ENCODE data around the gene VOPP1.

Gene VOPP1

DNA sequence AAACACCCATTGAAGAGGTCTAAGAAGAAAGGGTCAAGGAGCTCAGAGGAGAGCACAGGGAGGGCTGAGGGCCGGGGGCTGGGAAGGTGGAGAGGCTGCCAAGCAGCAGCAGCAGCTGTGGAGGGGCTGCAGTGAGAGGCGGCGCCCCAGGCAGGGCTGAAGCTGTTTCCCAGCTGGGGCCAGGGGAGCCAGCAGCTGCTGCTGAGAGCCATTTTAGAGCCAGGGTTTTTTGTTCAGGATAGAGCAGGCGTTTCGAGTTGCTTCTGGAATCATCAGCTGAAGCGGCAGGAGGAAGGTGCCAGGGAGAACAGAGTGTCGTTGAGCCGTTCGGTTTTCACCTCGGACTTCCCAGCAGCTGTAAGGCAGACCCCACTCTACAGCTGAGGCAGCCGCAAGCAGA lies 144.5 kb downstream of the VOPP1 start:
- TF ChIP-seq EGR1 (IDR thresholded peaks at IDR 0.05) (no peak), FOXM1 (IDR thresholded peaks at IDR 0.05; ENCODE audit: borderline replicate concordance, low read depth) (no peak), NFIC (IDR thresholded peaks at IDR 0.05) (no peak), REST (IDR thresholded peaks at IDR 0.05; ENCODE audit: low read depth) (no peak), TAF1 (IDR thresholded peaks at IDR 0.05; ENCODE audit: low read depth) (no peak), RAD21 (IDR thresholded peaks at IDR 0.05; ENCODE audit: low read depth) (no peak), CEBPB (IDR thresholded peaks at IDR 0.05) (no peak), TEAD4 (IDR thresholded peaks at IDR 0.05) (no peak), TCF12 (IDR thresholded peaks at IDR 0.05; ENCODE audit: low read depth) (no peak), EP300 (IDR thresholded peaks at IDR 0.05; ENCODE audit: borderline replicate concordance) (no peak), ZBTB7A (IDR thresholded peaks at IDR 0.05; ENCODE audit: low read depth) (no peak), CREB1 (IDR thresholded peaks at IDR 0.05; ENCODE audit: low read depth) (no peak)

DNA sequence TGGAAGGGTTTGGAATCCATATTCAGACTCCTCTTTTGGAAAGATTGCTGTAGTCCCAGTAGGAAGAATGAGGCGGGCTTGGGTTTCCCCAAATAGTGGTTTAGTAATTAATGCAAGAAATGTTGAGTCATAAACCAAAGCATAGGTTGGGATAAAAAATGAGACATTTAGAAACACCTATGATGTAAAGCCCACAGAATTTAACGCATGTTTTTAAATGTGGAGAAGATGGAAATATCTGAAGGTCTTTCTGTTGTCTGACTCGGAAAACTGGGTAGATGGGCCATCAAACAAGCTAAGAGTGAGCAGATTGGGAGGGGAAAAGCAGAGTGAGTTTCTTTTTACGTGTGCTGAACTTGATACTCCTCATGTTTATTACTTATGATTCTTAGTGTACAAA lies 145.0 kb downstream of the VOPP1 start:
- no peak for TF ChIP-seq EGR1 (IDR thresholded peaks at IDR 0.05)
- TF ChIP-seq NFIC (IDR thresholded peaks at IDR 0.05), result no peak
- no peak for TF ChIP-seq CEBPB (IDR thresholded peaks at IDR 0.05)
- no peak for TF ChIP-seq CREB1 (IDR thresholded peaks at IDR 0.05; ENCODE audit: low read depth)
- TF ChIP-seq FOXM1 (IDR thresholded peaks at IDR 0.05; ENCODE audit: borderline replicate concordance, low read depth), result no peak
- TF ChIP-seq, protein P1, sequence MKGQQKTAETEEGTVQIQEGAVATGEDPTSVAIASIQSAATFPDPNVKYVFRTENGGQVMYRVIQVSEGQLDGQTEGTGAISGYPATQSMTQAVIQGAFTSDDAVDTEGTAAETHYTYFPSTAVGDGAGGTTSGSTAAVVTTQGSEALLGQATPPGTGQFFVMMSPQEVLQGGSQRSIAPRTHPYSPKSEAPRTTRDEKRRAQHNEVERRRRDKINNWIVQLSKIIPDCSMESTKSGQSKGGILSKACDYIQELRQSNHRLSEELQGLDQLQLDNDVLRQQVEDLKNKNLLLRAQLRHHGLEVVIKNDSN (IDR thresholded peaks at IDR 0.05), result no peak
- no peak for TF ChIP-seq EP300 (IDR thresholded peaks at IDR 0.05; ENCODE audit: borderline replicate concordance)
- no peak for TF ChIP-seq ZBTB7A (IDR thresholded peaks at IDR 0.05; ENCODE audit: low read depth)
- TF ChIP-seq TCF12 (IDR thresholded peaks at IDR 0.05; ENCODE audit: low read depth), result no peak
- no peak for TF ChIP-seq YY1 (IDR thresholded peaks at IDR 0.05; ENCODE audit: low read depth)
- no peak for TF ChIP-seq TEAD4 (IDR thresholded peaks at IDR 0.05)
- no peak for TF ChIP-seq TAF1 (IDR thresholded peaks at IDR 0.05; ENCODE audit: low read depth)

DNA sequence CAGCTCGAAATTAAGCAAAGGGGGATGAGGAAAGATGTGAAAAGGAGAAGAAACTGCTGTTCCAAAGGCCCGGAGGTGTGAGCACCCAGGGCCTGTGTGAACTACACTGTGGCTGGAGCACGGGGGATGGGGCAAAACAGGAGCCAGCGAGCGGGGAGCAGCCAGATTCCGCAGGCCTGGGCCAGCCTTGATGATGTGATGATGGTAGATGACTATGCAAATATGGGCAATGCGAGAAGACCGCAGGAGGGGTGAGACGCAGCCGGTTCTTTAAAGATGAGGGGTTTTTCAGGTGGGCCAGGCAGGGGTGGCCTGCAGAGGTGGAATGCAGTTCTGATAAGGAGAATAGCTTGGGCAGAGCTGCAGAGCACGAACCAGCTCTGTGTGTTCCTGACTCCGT lies 145.6 kb downstream of the VOPP1 start:
- TF ChIP-seq CEBPB (IDR thresholded peaks at IDR 0.05) (no peak), TAF1 (IDR thresholded peaks at IDR 0.05; ENCODE audit: low read depth) (no peak), FOXM1 (IDR thresholded peaks at IDR 0.05; ENCODE audit: borderline replicate concordance, low read depth) (no peak), YY1 (IDR thresholded peaks at IDR 0.05; ENCODE audit: low read depth) (no peak), TCF12 (IDR thresholded peaks at IDR 0.05; ENCODE audit: low read depth) (no peak), NFIC (IDR thresholded peaks at IDR 0.05) (no peak), CREB1 (IDR thresholded peaks at IDR 0.05; ENCODE audit: low read depth) (no peak), ZBTB7A (IDR thresholded peaks at IDR 0.05; ENCODE audit: low read depth) (no peak), REST (IDR thresholded peaks at IDR 0.05; ENCODE audit: low read depth) (no peak), EP300 (IDR thresholded peaks at IDR 0.05; ENCODE audit: borderline replicate concordance) (no peak), TEAD4 (IDR thresholded peaks at IDR 0.05) (no peak), RAD21 (IDR thresholded peaks at IDR 0.05; ENCODE audit: low read depth) (no peak), EGR1 (IDR thresholded peaks at IDR 0.05) (no peak)
- TF ChIP-seq, protein P2, sequence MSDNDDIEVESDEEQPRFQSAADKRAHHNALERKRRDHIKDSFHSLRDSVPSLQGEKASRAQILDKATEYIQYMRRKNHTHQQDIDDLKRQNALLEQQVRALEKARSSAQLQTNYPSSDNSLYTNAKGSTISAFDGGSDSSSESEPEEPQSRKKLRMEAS (IDR thresholded peaks at IDR 0.05), result no peak
- TF ChIP-seq, protein P1 (IDR thresholded peaks at IDR 0.05), result no peak

- TF ChIP-seq ZBTB7A (IDR thresholded peaks at IDR 0.05; ENCODE audit: low read depth), result no peak
- no peak for TF ChIP-seq CREB1 (IDR thresholded peaks at IDR 0.05; ENCODE audit: low read depth)
- TF ChIP-seq, protein P2 (IDR thresholded peaks at IDR 0.05), result no peak
- TF ChIP-seq REST (IDR thresholded peaks at IDR 0.05; ENCODE audit: low read depth), result no peak
- no peak for TF ChIP-seq TAF1 (IDR thresholded peaks at IDR 0.05; ENCODE audit: low read depth)
- no peak for TF ChIP-seq CEBPB (IDR thresholded peaks at IDR 0.05)
- TF ChIP-seq TCF12 (IDR thresholded peaks at IDR 0.05; ENCODE audit: low read depth), result no peak
- TF ChIP-seq, protein P1 (IDR thresholded peaks at IDR 0.05), result no peak
- TF ChIP-seq EGR1 (IDR thresholded peaks at IDR 0.05), result no peak
- no peak for TF ChIP-seq TEAD4 (IDR thresholded peaks at IDR 0.05)
- TF ChIP-seq YY1 (IDR thresholded peaks at IDR 0.05; ENCODE audit: low read depth), result no peak
Measured at GRCh38 chr7:55425141-55425752, 147.1 kb downstream of the VOPP1 start.
